H9 (cell line): ENCODE data around the gene MYH7. TPM values are rescaled to one million over a fixed set of nuclear protein-coding genes. Genes with fewer than 3 reads are reported as not detected.

ENCODE experiments used
- DNase-seq: peaks from one replicate; pipeline ENCODE4 v3.0.0-alpha.2; 2017
- H2AFZ ChIP-seq: one replicate; pipeline ENCODE4 v1.6.1; 2013; ENCODE audit warnings: mild to moderate bottlenecking, low read length, control low read depth, moderate library complexity
- H2AK5ac ChIP-seq: 2 replicates; pipeline ENCODE4 v1.6.1; 2013; ENCODE audit warnings: low read length, control low read depth, mixed read lengths; ENCODE audit not compliant: insufficient read length
- H2BK120ac ChIP-seq: one replicate; pipeline ENCODE4 v1.6.1; 2013; ENCODE audit warnings: low read depth, mild to moderate bottlenecking, low read length, control low read depth, inconsistent platforms; ENCODE audit not compliant: poor library complexity, severe bottlenecking
- H2BK12ac ChIP-seq: 2 replicates; pipeline ENCODE4 v1.6.1; 2013; ENCODE audit warnings: low read length, control low read depth, mixed read lengths, low read depth; ENCODE audit not compliant: insufficient read length
- H2BK15ac ChIP-seq: 2 replicates; pipeline ENCODE4 v1.6.1; 2013; ENCODE audit warnings: low read depth, low read length, control low read depth
- H2BK20ac ChIP-seq: one replicate; pipeline ENCODE4 v1.6.1; 2013; ENCODE audit warnings: low read depth, mild to moderate bottlenecking, low read length, control low read depth, inconsistent platforms; ENCODE audit not compliant: poor library complexity, severe bottlenecking
- H2BK5ac ChIP-seq: 2 replicates; pipeline ENCODE4 v1.6.1; 2013; ENCODE audit warnings: low read length, control low read depth, mixed read lengths; ENCODE audit not compliant: insufficient read length
- H3K14ac ChIP-seq: 2 replicates; pipeline ENCODE4 v1.6.1; 2013; ENCODE audit warnings: low read length, control low read depth; ENCODE audit not compliant: insufficient read depth
- H3K18ac ChIP-seq: 2 replicates; pipeline ENCODE4 v1.6.1; 2013; ENCODE audit warnings: low read depth, mild to moderate bottlenecking, mixed read lengths, low read length, control low read depth; ENCODE audit not compliant: insufficient read length
- H3K23ac ChIP-seq: 2 replicates; pipeline ENCODE4 v1.6.1; 2013; ENCODE audit warnings: low read length, control low read depth, mixed read lengths, low read depth; ENCODE audit not compliant: insufficient read length
- H3K23me2 ChIP-seq: 2 replicates; pipeline ENCODE4 v1.6.1; 2013; ENCODE audit warnings: low read depth, mild to moderate bottlenecking, mixed read lengths, low read length, control low read depth; ENCODE audit not compliant: insufficient read length, poor library complexity, severe bottlenecking
- H3K27ac ChIP-seq: 2 replicates; pipeline ENCODE4 v1.5.1; 2013; ENCODE audit warnings: low read length, control low read depth, mixed read lengths, low read depth; ENCODE audit not compliant: insufficient read length
- H3K27me3 ChIP-seq: 2 replicates; pipeline ENCODE4 v1.6.1; 2013; ENCODE audit warnings: low read length, control low read depth, inconsistent platforms; ENCODE audit not compliant: insufficient read depth
- H3K4ac ChIP-seq: 2 replicates; pipeline ENCODE4 v1.6.1; 2013; ENCODE audit warnings: low read depth, mild to moderate bottlenecking, control low read depth, inconsistent platforms, low read length, moderate library complexity
- H3K4me1 ChIP-seq: 2 replicates; pipeline ENCODE4 v1.6.1; 2013; ENCODE audit warnings: low read length, control low read depth, inconsistent platforms; ENCODE audit not compliant: insufficient read depth
- H3K4me2 ChIP-seq: 2 replicates; pipeline ENCODE4 v1.6.1; 2013; ENCODE audit warnings: low read length, control low read depth, mixed read lengths; ENCODE audit not compliant: insufficient read length, insufficient read depth
- H3K56ac ChIP-seq: 2 replicates; pipeline ENCODE4 v1.6.1; 2013; ENCODE audit warnings: low read depth, mild to moderate bottlenecking, mixed read lengths, low read length, control low read depth; ENCODE audit not compliant: insufficient read length
- H3K79me1 ChIP-seq: 2 replicates; pipeline ENCODE4 v1.6.1; 2013; ENCODE audit warnings: low read depth, mild to moderate bottlenecking, moderate library complexity, low read length, control low read depth, inconsistent platforms; ENCODE audit not compliant: insufficient read depth, poor library complexity, severe bottlenecking
- H3K79me2 ChIP-seq: 2 replicates; pipeline ENCODE4 v1.6.1; 2013; ENCODE audit warnings: low read length, control low read depth, inconsistent platforms; ENCODE audit not compliant: insufficient read depth
- H3K9ac ChIP-seq: 2 replicates; pipeline ENCODE4 v1.6.1; 2013; ENCODE audit warnings: low read length, control low read depth, mixed read lengths; ENCODE audit not compliant: insufficient read length; ENCODE audit errors: extremely low read depth
- H3K9me3 ChIP-seq: one replicate; pipeline ENCODE4 v1.6.1; 2013; ENCODE audit warnings: low read depth, low read length, inconsistent platforms; ENCODE audit not compliant: control insufficient read depth
- H3T11ph ChIP-seq: one replicate; pipeline ENCODE4 v1.6.1; 2013; ENCODE audit warnings: mild to moderate bottlenecking, low read length, control low read depth, inconsistent platforms
- H4K20me1 ChIP-seq: one replicate; pipeline ENCODE4 v1.6.1; 2013; ENCODE audit not compliant: control insufficient read depth, insufficient read length, insufficient read depth
- H4K5ac ChIP-seq: 2 replicates; pipeline ENCODE4 v1.6.1; 2013; ENCODE audit warnings: low read depth, mild to moderate bottlenecking, mixed read lengths, low read length, control low read depth; ENCODE audit not compliant: insufficient read length
- H4K8ac ChIP-seq: replicated peaks from 2 replicates; pipeline ENCODE4 v1.6.1; 2013; ENCODE audit warnings: low read length, control low read depth, mixed read lengths, low read depth; ENCODE audit not compliant: insufficient read length
- H4K91ac ChIP-seq: 2 replicates; pipeline ENCODE4 v1.6.1; 2013; ENCODE audit warnings: low read depth, mild to moderate bottlenecking, moderate library complexity, mixed read lengths, low read length, control low read depth; ENCODE audit not compliant: insufficient read length
- H3K27ac Mint-ChIP-seq, 3 experiments: 2 replicates in 2 of 3; 3 replicates in 1 of 3; pipeline ENCODE4 v1.8.0; 2020 to 2021; ENCODE audit warnings: mixed read lengths in 3 of 3, mild to moderate bottlenecking in 1 of 3, moderate library complexity in 1 of 3
- H3K27me3 Mint-ChIP-seq: 2 replicates; pipeline ENCODE4 v1.8.0; 2021; ENCODE audit warnings: low read depth, mild to moderate bottlenecking, moderate library complexity, mixed read lengths
- H3K36me3 Mint-ChIP-seq, 3 experiments: 2 replicates in 2 of 3; 3 replicates in 1 of 3; pipeline ENCODE4 v1.8.0; 2020 to 2021; ENCODE audit warnings: low read depth in 3 of 3, mixed read lengths in 3 of 3; ENCODE audit not compliant: insufficient read depth in 1 of 3
- H3K4me1 Mint-ChIP-seq, 2 experiments: 2 replicates each; pipeline ENCODE4 v1.8.0; 2020; ENCODE audit warnings: mixed read lengths in 2 of 2
- H3K4me3 Mint-ChIP-seq, 2 experiments: 2 replicates in 1 of 2; 3 replicates in 1 of 2; pipeline ENCODE4 v1.8.0; 2020 to 2021; ENCODE audit warnings: mild to moderate bottlenecking in 2 of 2, mixed read lengths in 2 of 2, moderate library complexity in 1 of 2
- H3K9me3 Mint-ChIP-seq, 2 experiments: 2 replicates in 1 of 2; 3 replicates in 1 of 2; pipeline ENCODE4 v1.8.0; 2020; ENCODE audit warnings: mild to moderate bottlenecking in 2 of 2, mixed read lengths in 2 of 2, moderate library complexity in 1 of 2
- CTCF ChIP-seq: fragments of 200-600 bp; sonication (generic); conservative IDR thresholded peaks from 3 replicates; pipeline ENCODE4 v1.8.0; 2021; ENCODE audit warnings: antibody characterized with exemption, mild to moderate bottlenecking
- WGBS: extraction: QIAGEN DNeasy Blood & Tissue Kit; methylation state at CpG from one replicate; pipeline ENCODE4 v1.1.7; 2013; ENCODE audit warnings: missing lambda C conversion rate, low lambda C conversion rate, mixed read lengths; ENCODE audit not compliant: insufficient read length; ENCODE audit errors: extremely low coverage; 5-methylcytosine and 5-hydroxymethylcytosine counted together
- total RNA-seq: library from RNA; stranded (reverse); gene quantifications from 2 replicates; pipeline ENCODE4 v1.2.1, GENCODE V29; 2021

Gene MYH7
- total RNA-seq, 1 experiment from 2014 or later: not detected

- no peaks in the 10 kb centered on the region for H3K9me3 Mint-ChIP-seq
- H3K4ac ChIP-seq: no peak overlapping the region
- no peaks in the 10 kb centered on the region for H4K20me1 ChIP-seq
- no peak overlapping the region for H3K56ac ChIP-seq
- H3K9me3 ChIP-seq: no peaks in the 10 kb centered on the region
- H2BK20ac ChIP-seq: no peak overlapping the region
- no peak overlapping the region for H2BK12ac ChIP-seq
- TF ChIP-seq CTCF: no peak
- no CpG with 5 or more reads among the region's 11 CpGs for WGBS
- DNase-seq: no peak
- H2BK15ac ChIP-seq: no peak overlapping the region
- H3K36me3 Mint-ChIP-seq: no peaks in the 10 kb centered on the region
- no peaks in the 10 kb centered on the region for H3K79me1 ChIP-seq
- H3K4me1 ChIP-seq: no peaks in the 10 kb centered on the region
- H4K8ac ChIP-seq: no peak overlapping the region
- H2AFZ ChIP-seq: no peak overlapping the region
- no peak overlapping the region for H2AK5ac ChIP-seq
- H3K23ac ChIP-seq: no peak overlapping the region
- no peak overlapping the region for H3K9ac ChIP-seq
- peaks cover 9 to 22% of the 10 kb centered on the region in 2 experiments for H3K4me1 Mint-ChIP-seq
- no peak overlapping the region for H2BK5ac ChIP-seq
- no peak overlapping the region for H4K91ac ChIP-seq
- no peaks in the 10 kb centered on the region for H3K23me2 ChIP-seq
- no peaks in the 10 kb centered on the region; the same call in 1 of the 2 replicates for H3K27me3 ChIP-seq
- no peak overlapping the region for H4K5ac ChIP-seq
- H3T11ph ChIP-seq: no peak overlapping the region
- no peak overlapping the region for H3K4me2 ChIP-seq
- H3K79me2 ChIP-seq: no peaks in the 10 kb centered on the region
- H3K27ac Mint-ChIP-seq: no peak overlapping the region
- H2BK120ac ChIP-seq: no peak overlapping the region
- H3K27ac ChIP-seq: no peak overlapping the region
- no peak overlapping the region for H3K18ac ChIP-seq
- H3K4me3 Mint-ChIP-seq: no peak overlapping the region
- H3K14ac ChIP-seq: no peak overlapping the region
- H3K27me3 Mint-ChIP-seq: peaks cover 71% of the 10 kb centered on the region
These were observed 56.7 kb downstream of the MYH7 start for GRCh38 chr14:23378612-23379220.
